Measurements from ENCODE around the gene SNED1.

The SNED1 gene

GRCh38 chr2:241120440-241120839, 122.0 kb downstream of the SNED1 start:
- DNase-seq (ENCODE audit: low read depth), result no peak
- no peak overlapping the region for H3K4me3 ChIP-seq (ENCODE audit: low read length)
- TF ChIP-seq, protein P1, sequence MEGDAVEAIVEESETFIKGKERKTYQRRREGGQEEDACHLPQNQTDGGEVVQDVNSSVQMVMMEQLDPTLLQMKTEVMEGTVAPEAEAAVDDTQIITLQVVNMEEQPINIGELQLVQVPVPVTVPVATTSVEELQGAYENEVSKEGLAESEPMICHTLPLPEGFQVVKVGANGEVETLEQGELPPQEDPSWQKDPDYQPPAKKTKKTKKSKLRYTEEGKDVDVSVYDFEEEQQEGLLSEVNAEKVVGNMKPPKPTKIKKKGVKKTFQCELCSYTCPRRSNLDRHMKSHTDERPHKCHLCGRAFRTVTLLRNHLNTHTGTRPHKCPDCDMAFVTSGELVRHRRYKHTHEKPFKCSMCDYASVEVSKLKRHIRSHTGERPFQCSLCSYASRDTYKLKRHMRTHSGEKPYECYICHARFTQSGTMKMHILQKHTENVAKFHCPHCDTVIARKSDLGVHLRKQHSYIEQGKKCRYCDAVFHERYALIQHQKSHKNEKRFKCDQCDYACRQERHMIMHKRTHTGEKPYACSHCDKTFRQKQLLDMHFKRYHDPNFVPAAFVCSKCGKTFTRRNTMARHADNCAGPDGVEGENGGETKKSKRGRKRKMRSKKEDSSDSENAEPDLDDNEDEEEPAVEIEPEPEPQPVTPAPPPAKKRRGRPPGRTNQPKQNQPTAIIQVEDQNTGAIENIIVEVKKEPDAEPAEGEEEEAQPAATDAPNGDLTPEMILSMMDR (conservative IDR thresholded peaks at IDR 0.05; ENCODE audit: low read depth, low read length), result no peak

- H3K4me3 ChIP-seq (ENCODE audit: low read length), result no peak overlapping the region
- TF ChIP-seq, protein P1 (conservative IDR thresholded peaks at IDR 0.05; ENCODE audit: low read depth, low read length), result no peak
- DNase-seq (ENCODE audit: low read depth), result no peak
These were observed 122.6 kb downstream of the SNED1 start for GRCh38 chr2:241121008-241121407.

DNA sequence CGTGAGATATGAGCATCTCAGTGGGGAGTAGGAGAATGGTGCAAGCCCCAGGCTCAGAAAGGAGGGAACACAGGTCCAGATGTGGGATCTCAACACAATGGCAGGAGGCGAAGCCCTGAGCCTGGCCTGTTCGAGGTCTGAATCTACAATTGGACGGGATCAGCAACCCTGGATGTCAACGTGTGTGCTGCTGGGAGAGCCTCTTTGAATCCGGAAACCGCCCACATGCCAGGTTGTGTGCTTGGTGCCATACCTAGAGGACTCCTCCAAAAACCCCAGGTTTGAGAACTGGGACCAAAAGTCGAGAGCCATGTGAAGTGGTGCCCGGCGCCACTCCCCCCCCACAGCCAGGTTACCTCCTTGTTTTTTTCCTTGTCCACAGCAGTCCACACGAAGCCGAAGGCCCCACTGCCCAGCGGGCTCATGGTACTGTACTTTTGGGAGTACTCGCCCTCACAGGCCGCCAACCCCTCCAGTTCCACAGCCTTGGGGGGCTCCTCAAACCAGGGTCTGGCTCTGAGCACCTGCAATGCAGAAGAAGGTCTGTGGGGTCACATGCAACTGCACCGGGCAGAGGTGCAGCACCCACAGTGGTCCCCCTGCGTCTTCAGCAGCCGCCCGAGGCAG, 124.1 kb downstream of the SNED1 start:
- DNase-seq (ENCODE audit: low read depth), result no peak
- H3K4me3 ChIP-seq (ENCODE audit: low read length), result no peak overlapping the region

GRCh38 chr2:241123816-241124536, 125.6 kb downstream of the SNED1 start:
- no peak overlapping the region for H3K4me3 ChIP-seq (ENCODE audit: low read length)
- no peak for DNase-seq (ENCODE audit: low read depth)
- TF ChIP-seq, protein P1 (conservative IDR thresholded peaks at IDR 0.05; ENCODE audit: low read depth, low read length), result no peak

More for the DNA sequence above, 124.1 kb downstream of the SNED1 start:
- TF ChIP-seq, protein P1 (conservative IDR thresholded peaks at IDR 0.05; ENCODE audit: low read depth, low read length), result no peak

GRCh38 chr2:241125626-241126025, 127.2 kb downstream of the SNED1 start:
- no peak overlapping the region for H3K4me3 ChIP-seq (ENCODE audit: low read length)
- TF ChIP-seq, protein P1 (conservative IDR thresholded peaks at IDR 0.05; ENCODE audit: low read depth, low read length), result no peak
- no peak for DNase-seq (ENCODE audit: low read depth)

- H3K4me3 ChIP-seq (ENCODE audit: low read length), result no peak overlapping the region
- DNase-seq (ENCODE audit: low read depth), result no peak
- TF ChIP-seq, protein P1 (conservative IDR thresholded peaks at IDR 0.05; ENCODE audit: low read depth, low read length), result no peak
These were observed 127.8 kb downstream of the SNED1 start for GRCh38 chr2:241126201-241126611.

DNA sequence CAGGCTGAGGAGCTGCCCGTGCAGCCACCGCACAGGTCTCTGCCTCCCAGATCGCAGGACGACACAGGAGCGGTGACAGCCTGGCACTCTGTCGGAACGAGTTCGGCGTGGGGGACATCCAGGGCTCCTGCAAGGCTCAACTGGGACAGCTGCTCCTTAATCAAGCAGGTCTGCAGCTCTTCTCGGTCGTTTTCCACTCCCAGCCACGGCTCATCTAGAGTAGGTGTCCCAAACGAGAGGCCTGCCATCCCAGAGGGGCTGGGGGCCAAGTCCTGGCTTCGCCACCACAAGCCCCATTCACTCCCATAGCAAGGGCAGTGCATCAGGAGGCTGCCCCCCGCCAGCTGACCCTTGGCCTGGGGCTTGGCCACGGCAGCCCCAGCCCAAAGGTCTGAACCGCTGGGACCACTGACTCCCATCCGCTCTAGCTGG, 128.4 kb downstream of the SNED1 start:
- TF ChIP-seq, protein P1 (conservative IDR thresholded peaks at IDR 0.05; ENCODE audit: low read depth, low read length), result no peak
- H3K4me3 ChIP-seq (ENCODE audit: low read length), result no peak overlapping the region
- no peak for DNase-seq (ENCODE audit: low read depth)
